Measurements from ENCODE around the gene BMPR1B. TPM values are rescaled to one million over a fixed set of nuclear protein-coding genes. Genes with fewer than 3 reads are reported as not detected.
A peak's percentile ranks its signal among the peaks of the same experiment; 100 is the strongest.
"Not testable (repeated sequence)": the region's sequence is repeated elsewhere in the genome, so short reads cannot be mapped to it uniquely, and the experiment has no call there.

Gene BMPR1B
- total RNA-seq, 1 experiment from 2014 or later, result 0.27 TPM

DNA sequence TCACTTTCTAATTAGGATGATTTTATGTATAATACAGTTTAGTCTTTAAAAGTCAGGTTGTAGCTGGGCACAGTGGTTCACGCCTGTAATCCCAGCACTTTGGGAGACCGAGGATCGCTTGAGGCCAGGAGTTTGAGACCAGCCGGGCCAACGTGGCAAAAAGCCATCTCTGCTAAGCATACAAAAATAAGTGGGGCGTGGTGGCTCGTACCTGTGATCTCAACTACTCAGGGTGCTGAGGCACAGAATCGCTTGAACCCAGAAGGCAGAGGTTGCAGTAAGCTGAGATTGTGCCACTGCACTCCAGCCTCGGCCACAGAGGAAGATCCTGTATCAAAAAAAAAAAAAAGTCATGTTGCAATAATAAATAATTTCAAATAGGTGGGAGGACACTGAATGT is 364.2 kb downstream of the BMPR1B start:
- DNase-seq (ENCODE audit: extremely low read depth, low read depth), result no peak

DNA sequence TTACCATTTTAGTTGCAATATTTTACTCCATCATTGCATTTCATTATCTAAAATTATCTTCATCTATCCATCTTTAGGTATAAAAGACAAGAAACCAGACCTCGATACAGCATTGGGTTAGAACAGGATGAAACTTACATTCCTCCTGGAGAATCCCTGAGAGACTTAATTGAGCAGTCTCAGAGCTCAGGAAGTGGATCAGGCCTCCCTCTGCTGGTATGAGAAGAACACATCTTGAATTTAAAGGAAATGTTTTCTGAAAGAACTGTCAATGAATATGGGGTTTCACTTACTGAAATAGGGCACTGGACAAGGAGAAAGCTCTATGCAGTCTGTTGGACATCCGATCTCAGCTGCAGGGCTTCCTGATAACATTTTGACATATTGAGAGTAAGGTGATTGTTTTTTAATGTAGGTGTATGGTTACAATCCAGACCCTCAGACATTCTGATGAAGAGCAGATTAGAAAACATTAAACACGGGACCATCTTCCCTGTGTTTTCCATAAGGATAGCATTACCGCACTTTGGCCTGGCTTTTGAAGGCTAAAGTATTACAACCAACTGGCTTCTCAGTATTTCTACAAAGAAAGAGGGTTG is 367.2 kb downstream of the BMPR1B start:
- peak; percentile 45 for DNase-seq (ENCODE audit: extremely low read depth, low read depth)

DNA sequence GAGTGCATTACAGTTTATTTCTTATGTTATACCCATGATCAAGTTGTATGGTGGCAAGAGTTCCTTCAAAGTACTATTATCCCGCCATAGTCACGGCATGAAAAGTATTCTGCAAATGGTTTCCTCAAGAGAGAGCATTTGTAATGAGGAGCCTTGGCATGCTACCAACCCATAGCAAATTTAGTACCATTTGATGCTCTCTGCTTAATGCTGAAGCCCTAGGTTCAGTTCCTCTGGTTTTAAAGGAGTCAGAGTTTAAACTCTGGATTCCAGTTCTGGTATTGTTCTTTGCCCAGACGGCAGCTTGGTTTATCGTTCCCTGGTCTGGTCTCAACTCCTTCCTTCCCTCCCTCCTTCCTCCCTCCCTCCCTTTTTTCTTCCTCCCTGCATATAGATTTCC is 371.3 kb downstream of the BMPR1B start:
- no peak for DNase-seq (ENCODE audit: extremely low read depth, low read depth)

DNA sequence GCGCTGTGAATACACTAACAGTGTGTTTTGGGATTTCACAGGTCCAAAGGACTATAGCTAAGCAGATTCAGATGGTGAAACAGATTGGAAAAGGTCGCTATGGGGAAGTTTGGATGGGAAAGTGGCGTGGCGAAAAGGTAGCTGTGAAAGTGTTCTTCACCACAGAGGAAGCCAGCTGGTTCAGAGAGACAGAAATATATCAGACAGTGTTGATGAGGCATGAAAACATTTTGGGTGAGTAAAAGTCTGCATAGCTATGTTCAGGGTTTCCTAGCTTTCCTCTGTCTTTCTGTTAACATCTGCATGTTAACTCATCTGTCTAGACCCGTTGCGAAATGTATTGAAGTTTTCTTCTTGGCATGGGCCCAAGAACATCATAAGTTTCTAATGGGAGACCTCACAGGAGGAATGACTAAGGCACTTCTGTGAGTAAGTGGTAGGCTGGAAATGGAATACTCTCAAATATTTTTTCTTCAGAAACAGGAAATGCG is 372.1 kb downstream of the BMPR1B start:
- DNase-seq (ENCODE audit: extremely low read depth, low read depth), result peak; percentile 88

DNA sequence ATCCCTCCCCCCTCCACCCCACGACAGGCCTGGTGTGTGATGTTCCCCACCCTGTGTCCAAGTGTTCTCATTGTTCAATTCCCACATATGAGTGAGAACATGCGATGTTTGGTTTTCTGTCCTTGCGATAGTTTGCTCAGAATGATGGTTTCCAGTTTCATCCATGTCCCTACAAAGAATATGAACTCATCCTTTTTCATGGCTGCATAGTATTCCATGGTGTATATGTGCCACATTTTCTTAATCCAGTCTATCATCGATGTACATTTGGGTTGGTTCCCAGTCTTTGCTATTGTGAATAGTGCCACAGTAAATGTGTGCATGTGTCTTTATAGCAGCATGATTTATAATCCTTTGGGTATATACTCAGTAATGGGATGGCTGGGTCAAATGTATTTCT is 376.3 kb downstream of the BMPR1B start:
- not testable (repeated sequence) for DNase-seq (ENCODE audit: extremely low read depth, low read depth)

DNA sequence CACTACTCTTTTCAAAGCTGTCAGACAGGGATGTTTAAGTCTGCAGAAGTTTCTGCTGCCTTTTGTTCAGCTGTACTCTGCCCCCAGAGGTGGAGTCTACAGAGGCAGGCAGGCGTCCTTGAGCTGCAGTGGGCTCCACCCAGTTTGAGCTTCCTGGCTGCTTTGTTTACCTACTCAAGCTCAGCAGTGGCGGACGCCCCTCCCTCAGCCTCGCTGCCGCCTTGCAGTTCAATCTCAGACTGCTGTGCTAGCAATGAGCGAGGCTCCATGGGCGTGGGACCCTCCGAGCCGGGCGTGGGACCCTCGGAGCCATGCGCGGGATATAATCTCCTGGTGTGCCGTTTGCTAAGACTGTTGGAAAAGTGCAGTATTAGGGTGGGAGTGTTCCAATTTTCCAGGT is 381.7 kb downstream of the BMPR1B start:
- DNase-seq (ENCODE audit: extremely low read depth, low read depth), result not testable (repeated sequence)

DNA sequence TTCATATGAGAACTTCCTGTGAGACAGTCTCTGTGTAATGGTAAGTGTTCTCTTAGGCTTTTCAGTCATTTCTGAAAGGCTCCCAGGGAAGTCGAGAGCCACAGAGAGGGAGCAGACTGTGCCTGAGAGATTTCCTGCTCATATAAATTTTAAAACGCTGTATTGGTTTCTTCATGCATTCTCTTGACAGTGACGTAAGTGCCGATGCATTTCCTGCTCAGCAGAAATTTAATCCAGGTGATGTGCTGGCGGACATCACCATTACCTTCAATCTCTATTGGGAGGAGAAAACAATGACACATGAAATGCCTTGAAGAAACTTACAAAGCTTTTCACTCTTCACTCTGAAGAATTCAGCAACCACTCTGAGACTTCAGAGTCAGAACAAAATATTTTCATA is 383.6 kb downstream of the BMPR1B start:
- DNase-seq (ENCODE audit: extremely low read depth, low read depth), result no peak

DNA sequence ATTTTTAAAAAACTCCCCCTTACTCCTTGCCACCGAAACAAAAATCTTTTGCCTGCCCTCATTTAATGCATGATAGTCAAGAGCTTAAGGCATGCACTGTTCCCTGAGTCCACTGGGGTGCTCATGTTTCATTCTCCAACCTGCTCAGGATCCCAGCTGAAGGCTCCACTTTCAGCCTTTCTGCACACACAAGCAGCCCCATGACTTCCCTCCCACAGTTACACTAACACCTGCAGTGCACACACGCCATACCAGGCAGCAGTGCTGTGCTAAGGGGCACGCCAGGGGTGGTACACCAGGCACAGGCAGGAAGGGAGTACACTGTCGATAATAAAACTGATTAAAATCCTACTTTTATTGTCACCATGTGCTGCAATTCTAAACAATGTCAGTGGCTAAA is 385.2 kb downstream of the BMPR1B start:
- no peak for DNase-seq (ENCODE audit: extremely low read depth, low read depth)

DNA sequence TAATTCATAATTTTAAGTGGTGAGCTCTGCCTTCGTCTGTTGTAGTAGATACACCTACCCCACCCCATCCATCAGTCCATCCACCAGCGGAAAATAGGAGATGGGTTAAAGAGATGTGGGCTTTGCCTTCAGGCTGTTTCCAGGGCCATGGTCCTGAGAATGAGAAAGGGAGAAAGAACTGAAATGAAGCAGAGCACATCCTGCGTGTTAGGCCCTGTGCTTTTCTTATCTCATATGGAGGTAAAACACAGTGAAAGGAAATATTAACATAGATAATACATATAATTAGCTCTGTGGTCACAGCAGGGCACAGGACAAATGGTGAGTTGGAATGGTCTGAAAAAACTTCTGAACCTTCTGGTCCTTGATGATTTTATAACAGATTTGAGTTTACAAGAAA is 393.5 kb downstream of the BMPR1B start:
- DNase-seq (ENCODE audit: extremely low read depth, low read depth), result no peak

DNA sequence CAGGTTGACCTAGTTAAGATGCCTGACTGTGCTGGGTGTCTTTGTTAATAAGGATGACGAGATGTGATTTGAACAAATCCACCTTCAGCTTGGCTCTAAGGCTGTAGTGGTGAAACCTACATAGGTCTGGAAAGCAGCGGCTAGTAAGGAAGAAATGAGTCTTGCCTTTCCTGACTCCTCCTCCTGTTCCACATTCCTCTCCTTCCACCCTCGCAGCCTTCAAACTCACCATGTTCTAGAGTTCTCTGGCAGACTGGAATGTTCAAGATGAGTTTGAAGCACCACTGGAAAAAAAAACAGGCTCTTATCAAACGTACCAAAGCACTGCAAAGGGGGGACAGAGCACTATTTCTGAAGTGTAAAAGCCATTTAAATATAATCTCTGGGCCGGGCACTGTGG is 395.4 kb downstream of the BMPR1B start:
- no peak for DNase-seq (ENCODE audit: extremely low read depth, low read depth)

DNA sequence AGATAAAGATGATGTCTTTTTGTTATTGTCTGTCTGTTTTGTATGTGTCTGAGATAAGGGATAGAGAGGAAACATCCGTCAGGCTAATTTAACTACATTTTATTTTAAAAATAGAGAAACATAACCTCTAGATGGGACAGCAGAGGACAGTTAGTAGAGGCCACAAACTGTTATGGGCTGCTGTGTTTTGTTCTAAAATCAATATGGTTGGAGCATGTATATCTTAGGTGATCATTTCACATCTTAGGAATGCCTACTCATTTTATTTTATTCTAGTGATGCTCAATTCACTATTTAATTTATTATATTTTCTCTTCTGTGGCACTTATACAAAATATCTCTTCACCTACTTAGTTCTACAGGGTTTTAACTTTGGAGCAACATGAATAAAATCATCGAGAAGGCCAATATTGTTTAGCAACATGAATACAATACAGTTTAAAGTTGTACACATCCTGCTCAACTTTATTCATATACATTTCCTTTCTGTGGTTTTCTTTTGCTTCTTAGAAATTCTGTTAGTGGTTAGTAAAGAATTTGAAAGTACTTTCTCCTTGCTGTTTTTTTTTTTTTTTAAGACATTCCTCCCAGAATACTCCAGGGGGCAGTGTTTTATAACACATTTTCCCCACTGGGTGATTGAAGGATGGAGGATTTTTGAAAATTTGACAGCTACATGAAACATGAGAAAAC is 398.1 kb downstream of the BMPR1B start:
- DNase-seq (ENCODE audit: extremely low read depth, low read depth), result peak; percentile 22

DNA sequence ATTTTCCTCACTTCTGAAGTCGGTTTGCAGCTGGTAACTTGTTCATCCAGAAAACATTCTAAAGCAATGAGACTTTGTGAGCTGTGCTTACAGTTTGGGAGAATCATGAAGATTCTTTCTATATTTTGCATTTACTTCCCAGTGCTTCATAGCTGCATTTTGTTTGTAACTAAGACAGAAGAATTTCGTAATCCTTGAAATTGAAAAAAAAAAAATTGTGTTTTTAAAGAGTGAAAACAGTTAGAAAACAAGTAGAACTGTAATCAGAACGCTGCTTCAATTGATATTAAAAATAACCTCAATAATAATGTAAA is 398.7 kb downstream of the BMPR1B start:
- DNase-seq (ENCODE audit: extremely low read depth, low read depth), result no peak

DNA sequence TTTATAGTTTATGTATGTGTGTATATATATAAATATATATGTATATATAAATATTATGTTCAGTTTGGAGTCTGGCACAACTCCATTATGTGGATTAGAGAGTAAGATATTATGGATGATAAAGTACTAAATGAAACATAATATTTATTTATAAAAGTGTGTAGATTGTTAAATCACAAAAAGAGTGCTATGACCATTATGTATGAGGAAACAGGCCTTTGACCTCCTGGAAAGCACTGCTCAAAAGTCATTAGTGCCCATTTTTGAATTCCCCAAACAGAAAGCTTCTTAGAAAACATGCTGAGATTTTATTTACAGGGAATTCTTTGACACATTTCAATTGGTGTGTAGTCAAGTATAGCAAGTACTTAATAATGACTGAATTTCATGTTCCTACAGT is 399.8 kb downstream of the BMPR1B start:
- no peak for DNase-seq (ENCODE audit: extremely low read depth, low read depth)

DNA sequence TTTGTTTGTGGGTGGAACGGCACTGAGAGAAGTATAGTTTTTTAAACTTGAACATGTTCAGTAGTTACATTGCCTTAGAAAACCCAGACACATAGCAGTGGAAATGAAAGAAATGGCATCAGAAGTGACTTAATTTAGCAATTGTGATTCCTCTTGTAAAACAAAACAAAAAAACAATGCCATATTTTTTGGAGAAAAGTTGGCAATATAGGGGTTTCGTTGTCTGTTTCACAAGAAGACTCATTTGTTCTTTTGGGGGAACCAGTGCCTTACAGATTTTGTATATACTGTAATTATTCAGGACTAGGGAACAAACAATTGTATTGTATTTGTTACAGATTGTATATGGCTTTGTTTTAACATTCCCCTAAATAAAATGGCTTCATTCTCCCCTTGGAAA is 400.3 kb downstream of the BMPR1B start:
- DNase-seq (ENCODE audit: extremely low read depth, low read depth), result no peak

DNA sequence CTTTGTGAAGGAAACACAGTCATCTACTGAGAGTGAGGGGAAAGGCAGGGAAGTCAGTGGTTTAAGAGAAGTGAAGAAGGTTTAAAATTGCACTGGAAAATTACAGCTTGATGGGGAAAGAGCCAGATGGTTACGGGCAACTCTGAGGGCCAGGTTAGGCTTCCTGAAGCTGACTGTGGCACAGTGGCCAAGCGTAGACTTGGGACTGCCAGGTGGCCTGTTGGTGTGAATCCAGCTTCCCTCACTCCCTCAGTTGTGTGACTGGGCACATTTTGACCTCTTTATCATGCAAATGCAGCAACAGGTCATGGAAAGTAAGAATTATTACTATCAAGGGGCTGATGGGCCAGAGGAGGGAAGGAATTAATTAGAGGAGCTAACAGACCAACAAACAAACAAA is 400.9 kb downstream of the BMPR1B start:
- DNase-seq (ENCODE audit: extremely low read depth, low read depth), result no peak

DNA sequence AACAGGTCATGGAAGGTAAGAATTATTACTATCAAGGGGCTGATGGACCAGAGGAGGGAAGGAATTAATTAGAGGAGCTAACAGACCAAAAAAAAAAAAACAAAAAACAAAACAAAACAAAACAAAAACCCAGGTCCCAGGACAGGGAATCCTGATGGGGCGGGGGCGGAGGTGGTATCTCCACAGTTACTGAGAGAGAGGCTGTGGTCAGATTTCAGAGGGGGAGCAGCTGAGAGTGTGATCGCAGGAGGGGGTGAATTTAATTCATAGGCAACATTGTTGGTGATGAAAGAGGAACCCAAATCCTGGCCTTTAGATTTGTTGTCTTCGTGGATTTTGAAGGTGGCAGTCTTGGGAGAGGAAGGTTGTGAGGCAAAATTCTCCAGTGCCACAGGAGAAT is 401.6 kb downstream of the BMPR1B start:
- DNase-seq (ENCODE audit: extremely low read depth, low read depth), result no peak

DNA sequence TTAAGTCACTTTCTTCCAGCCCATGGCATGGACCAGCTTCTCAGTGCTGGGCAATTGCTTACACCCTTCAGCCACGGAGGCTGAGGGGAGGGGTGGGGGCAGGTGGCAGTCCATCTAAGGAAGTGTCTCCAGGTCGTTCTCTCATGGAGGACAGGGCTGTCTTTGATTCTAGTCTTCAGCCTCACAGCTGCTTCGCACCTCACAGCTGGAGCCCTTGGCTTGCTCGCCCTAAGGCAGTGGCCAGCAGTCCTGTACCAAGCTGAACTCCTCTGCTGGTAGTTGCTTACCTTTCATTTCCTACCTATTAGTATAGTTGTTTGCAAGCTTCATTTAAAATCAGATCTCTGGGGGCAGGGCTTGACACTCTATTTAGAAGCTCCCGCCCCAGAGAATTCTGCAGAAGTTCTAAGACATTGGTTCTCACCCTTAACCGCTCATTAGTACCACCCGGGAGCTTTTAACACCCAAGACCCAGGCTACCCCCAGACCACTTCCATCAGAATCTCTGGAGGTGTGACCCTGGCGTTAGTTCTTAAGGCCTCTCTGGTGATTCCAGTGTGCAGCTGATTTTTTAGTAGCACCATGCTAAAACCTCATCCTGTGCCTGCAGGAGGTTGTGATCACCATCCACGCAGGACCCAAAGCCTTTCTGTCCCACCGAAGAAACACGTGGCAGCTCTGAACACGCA is 404.2 kb downstream of the BMPR1B start:
- DNase-seq (ENCODE audit: extremely low read depth, low read depth), result no peak

DNA sequence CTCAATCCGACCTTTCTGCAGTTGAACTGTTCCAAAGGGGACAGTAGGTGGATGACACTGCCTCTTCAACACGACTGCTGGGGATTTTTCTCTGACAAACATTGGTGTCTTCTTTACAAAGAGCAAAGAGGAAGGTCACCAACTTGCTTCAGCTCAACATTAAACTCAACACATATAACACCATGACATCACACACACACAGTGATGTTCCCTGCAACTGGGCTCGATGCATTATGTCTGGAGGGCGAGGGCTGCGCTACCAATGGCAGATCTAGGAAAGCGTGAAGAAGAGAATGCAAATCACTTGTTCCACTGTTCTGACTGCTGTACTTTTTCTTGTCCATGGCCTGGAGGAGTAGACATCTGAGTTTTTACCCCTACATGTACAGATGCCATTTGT is 405.1 kb downstream of the BMPR1B start:
- DNase-seq (ENCODE audit: extremely low read depth, low read depth), result no peak

DNA sequence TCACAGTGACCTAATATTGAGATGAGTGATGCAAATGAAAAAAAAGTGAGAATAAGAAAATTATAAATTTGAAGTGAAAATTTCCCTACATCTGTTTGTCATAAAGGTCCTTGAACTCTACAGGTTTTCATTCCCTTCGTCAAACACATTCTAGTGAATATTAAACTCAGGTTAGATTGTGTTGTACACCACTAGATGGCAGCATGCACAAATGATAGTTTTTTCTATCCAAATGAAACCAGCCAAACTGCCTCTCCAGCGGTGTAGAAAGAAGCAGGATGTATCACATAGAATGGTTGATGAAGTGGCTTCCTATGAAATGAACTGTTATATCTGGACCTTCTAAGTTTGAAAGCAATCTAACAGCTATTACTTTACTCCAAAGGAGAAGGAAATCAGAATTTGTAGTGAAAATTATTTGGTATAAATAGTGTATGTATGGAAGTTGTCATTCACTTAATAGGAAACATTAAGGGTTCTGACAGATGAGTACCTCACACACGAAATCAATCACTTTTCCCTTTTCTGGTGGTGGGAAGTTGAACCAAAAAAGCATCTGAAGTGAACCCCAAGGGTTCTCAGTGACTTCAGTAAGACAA is 408.3 kb downstream of the BMPR1B start:
- DNase-seq (ENCODE audit: extremely low read depth, low read depth), result peak; percentile 48

DNA sequence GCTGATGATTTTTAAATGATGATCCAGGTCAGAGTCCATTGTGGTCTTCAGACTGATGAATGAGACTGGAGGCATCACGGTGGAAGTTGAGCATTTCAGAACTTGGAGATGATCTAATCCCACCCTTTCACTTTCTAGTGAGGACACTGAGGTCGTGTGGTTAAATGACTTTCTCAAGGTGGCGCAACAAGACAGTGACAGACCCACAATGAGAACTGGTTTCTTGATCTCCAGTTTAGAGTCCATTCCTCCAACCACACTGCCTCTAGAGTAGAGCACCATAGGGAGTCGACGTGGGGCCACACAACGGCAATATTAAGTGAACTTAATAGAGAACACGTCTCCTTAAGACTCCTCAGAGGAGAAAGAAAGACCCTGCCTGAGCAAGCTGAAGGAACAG is 410.1 kb downstream of the BMPR1B start:
- no peak for DNase-seq (ENCODE audit: extremely low read depth, low read depth)

DNA sequence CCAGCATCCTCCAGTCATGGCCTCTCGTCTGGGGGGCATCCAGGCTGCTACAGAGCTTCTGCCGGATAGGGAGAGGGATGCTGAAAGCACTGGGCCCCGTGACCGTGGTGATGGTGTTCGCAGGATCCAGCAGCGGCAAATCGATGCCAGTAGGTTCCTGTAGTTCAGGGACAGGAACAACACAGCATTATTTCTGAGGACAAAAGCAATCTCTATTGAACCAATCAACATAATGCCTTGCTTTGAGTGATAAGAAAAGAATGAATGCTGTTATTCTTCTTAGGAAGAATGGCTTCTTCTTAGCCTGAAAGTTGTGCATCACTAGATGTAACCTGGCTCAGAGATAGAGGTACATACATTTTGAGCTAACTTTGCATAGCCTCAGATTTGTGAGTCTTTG is 412.4 kb downstream of the BMPR1B start:
- DNase-seq (ENCODE audit: extremely low read depth, low read depth), result no peak

DNA sequence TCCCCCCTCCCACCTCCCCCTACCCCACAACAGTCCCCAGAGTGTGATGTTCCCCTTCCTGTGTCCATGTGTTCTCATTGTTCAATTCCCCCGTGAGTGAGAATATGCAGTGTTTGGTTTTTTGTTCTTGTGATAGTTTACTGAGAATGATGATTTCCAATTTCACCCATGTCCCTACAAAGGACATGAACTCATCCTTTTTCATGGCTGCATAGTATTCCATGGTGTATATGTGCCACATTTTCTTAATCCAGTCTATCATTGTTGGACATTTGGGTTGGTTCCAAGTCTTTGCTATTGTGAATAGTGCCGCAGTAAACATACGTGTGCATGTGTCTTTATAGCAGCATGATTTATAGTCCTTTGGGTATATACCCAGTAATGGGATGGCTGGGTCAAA is 413.6 kb downstream of the BMPR1B start:
- DNase-seq (ENCODE audit: extremely low read depth, low read depth), result not testable (repeated sequence)
